Stromal cell of bone marrow (primary cell): Measurements from ENCODE around the gene SAMD4B.
A peak's percentile ranks its signal among the peaks of the same experiment; 100 is the strongest.
"Not testable (repeated sequence)": the region's sequence is repeated elsewhere in the genome, so short reads cannot be mapped to it uniquely, and the experiment has no call there.

Experiments
- DNase-seq: peaks from one replicate; pipeline ENCODE4 v3.0.0-alpha.2; 2012; ENCODE audit warnings: low read depth

The SAMD4B gene

GRCh38 chr19:39336483-39336882 lies 5.7 kb upstream of the SAMD4B start:
- no peak for DNase-seq

GRCh38 chr19:39339674-39340073 lies 2.5 kb upstream of the SAMD4B start:
- DNase-seq, result no peak

- DNase-seq, result not testable (repeated sequence)
Observed at GRCh38 chr19:39340156-39340555, 2.1 kb upstream of the SAMD4B start.

GRCh38 chr19:39341129-39341718 lies 997 bp upstream of the SAMD4B start:
- no peak for DNase-seq

- no peak for DNase-seq
Observed at GRCh38 chr19:39342647-39343305, 555 bp downstream of the SAMD4B start.

GRCh38 chr19:39345956-39346355 lies 3.7 kb downstream of the SAMD4B start:
- DNase-seq, result no peak

- DNase-seq, result no peak
Observed at GRCh38 chr19:39347332-39348164, 5.3 kb downstream of the SAMD4B start.

- DNase-seq, result no peak
Observed at GRCh38 chr19:39349326-39349725, 7.1 kb downstream of the SAMD4B start.

- no peak for DNase-seq
Observed at GRCh38 chr19:39350156-39350555, 7.9 kb downstream of the SAMD4B start.

GRCh38 chr19:39351537-39352064 lies 9.4 kb downstream of the SAMD4B start:
- DNase-seq, result peak; percentile 72

GRCh38 chr19:39352381-39353255 lies 10.4 kb downstream of the SAMD4B start:
- peak; percentile 59 for DNase-seq

- DNase-seq, result no peak
Observed at GRCh38 chr19:39355253-39355652, 13.0 kb downstream of the SAMD4B start.

- DNase-seq, result no peak
Observed at GRCh38 chr19:39356073-39356472, 13.9 kb downstream of the SAMD4B start.

- no peak for DNase-seq
Observed at GRCh38 chr19:39356647-39357046, 14.4 kb downstream of the SAMD4B start.

- no peak for DNase-seq
Observed at GRCh38 chr19:39359026-39359425, 16.8 kb downstream of the SAMD4B start.

GRCh38 chr19:39360599-39360998 lies 18.4 kb downstream of the SAMD4B start:
- no peak for DNase-seq

GRCh38 chr19:39362682-39363657 lies 20.7 kb downstream of the SAMD4B start:
- DNase-seq, result peak; percentile 72

- peak; percentile 62 for DNase-seq
Observed at GRCh38 chr19:39363901-39364457, 21.8 kb downstream of the SAMD4B start.

GRCh38 chr19:39365531-39365930 lies 23.3 kb downstream of the SAMD4B start:
- no peak for DNase-seq

- DNase-seq, result no peak
Observed at GRCh38 chr19:39369200-39369599, 27.0 kb downstream of the SAMD4B start.
